ENCODE results near the gene ZNF529. TPM values are rescaled to one million over a fixed set of nuclear protein-coding genes. Genes with fewer than 3 reads are reported as not detected.

The ZNF529 gene
- total RNA-seq, 6 experiments from 2014 or later = 2.0 to 6.0 (median 4.1) TPM

DNA sequence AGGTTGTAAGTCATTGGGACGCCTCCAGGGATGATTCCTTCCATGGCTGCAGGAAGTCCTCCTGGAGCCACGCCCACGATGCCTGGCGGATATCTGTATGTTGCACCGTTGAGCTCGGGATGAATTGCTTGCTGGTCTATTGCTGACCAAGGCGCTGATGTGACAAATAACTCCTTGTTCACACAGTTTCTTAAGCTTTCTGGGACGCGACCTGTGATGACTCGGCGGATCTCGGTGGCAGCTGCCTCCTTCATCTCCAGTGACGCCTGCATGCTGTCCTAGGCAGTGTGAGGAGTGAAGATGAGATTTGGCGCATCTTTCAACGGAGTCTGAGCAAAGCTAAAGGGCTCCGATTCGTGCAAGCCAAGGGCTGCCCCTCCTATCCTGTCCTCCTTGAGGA, 76.1 kb downstream of the ZNF529 start:
- Histone ChIP-seq H3K4me1 (no peaks in the 10 kb centered on the region), H3K27me3 (no peaks in the 10 kb centered on the region), H3K9me3 (no peaks in the 10 kb centered on the region), H3K27ac (no peak overlapping the region), H3K36me3 (no peaks in the 10 kb centered on the region), H3K4me3 (no peak overlapping the region)
- intact Hi-C loops (cut with DNase I) = no loop called here
- DNase-seq (no peak), ATAC-seq (no peak)
- TF ChIP-seq, protein P1, sequence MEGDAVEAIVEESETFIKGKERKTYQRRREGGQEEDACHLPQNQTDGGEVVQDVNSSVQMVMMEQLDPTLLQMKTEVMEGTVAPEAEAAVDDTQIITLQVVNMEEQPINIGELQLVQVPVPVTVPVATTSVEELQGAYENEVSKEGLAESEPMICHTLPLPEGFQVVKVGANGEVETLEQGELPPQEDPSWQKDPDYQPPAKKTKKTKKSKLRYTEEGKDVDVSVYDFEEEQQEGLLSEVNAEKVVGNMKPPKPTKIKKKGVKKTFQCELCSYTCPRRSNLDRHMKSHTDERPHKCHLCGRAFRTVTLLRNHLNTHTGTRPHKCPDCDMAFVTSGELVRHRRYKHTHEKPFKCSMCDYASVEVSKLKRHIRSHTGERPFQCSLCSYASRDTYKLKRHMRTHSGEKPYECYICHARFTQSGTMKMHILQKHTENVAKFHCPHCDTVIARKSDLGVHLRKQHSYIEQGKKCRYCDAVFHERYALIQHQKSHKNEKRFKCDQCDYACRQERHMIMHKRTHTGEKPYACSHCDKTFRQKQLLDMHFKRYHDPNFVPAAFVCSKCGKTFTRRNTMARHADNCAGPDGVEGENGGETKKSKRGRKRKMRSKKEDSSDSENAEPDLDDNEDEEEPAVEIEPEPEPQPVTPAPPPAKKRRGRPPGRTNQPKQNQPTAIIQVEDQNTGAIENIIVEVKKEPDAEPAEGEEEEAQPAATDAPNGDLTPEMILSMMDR (IDR thresholded peaks at IDR 0.05) = no peak
- no peak for TF ChIP-seq POLR2A (IDR thresholded peaks at IDR 0.05)
- WGBS (ENCODE audit: insufficient coverage, low coverage, low lambda C conversion rate, missing lambda C conversion rate) = no CpG with 5 or more reads among the region's 17 CpGs

Other genes with a start within 250 kb of the ZNF529 start
- 1 to 10 TPM; 1.1 to 1.9 (median 1.8) TPM for gene ZFP14, start 194.1 kb downstream of the ZNF529 start, total RNA-seq
- gene ZFP82, start 154.6 kb downstream of the ZNF529 start, total RNA-seq = 1 to 10 TPM in 1 of 6 experiments, under 1 TPM in 5; 0.26 to 1.2 (median 0.74) TPM
- gene ZNF566, start 83.7 kb downstream of the ZNF529 start, total RNA-seq = 1 to 10 TPM; 4.1 to 7.8 (median 5.1) TPM
- gene ZNF260, start 45.0 kb downstream of the ZNF529 start, total RNA-seq = 1 to 10 TPM; 2.8 to 5.2 (median 4.2) TPM
- gene ZNF382, start 32.0 kb upstream of the ZNF529 start, total RNA-seq = 1 to 10 TPM in 5 of 6 experiments, under 1 TPM in 1; 0.86 to 3.0 (median 1.5) TPM
- 1 to 10 TPM; 1.1 to 5.2 (median 2.5) TPM for gene ZNF461, start 93.5 kb upstream of the ZNF529 start, total RNA-seq
- gene ZNF567, start 114.3 kb upstream of the ZNF529 start, total RNA-seq = 1 to 10 TPM; 1.1 to 3.4 (median 2.0) TPM
- 1 to 10 TPM in 3 of 6 experiments, under 1 TPM in 3; 0.68 to 1.1 (median 0.96) TPM for gene ZNF850, start 199.5 kb upstream of the ZNF529 start, total RNA-seq